Left ventricle myocardium superior (tissue), 1 donor: Measurements from ENCODE around the gene MAPK9. TPM values are rescaled to one million over a fixed set of nuclear protein-coding genes. Genes with fewer than 3 reads are reported as not detected.
A peak's percentile ranks its signal among the peaks of the same experiment; 100 is the strongest.
"Not testable (repeated sequence)": the region's sequence is repeated elsewhere in the genome, so short reads cannot be mapped to it uniquely, and the experiment has no call there.

Source experiments
- ATAC-seq: fragments of 200-7000 bp; cut with Tn5 transposase; one replicate; pipeline ENCODE4 v1.9.1; 2020; ENCODE audit warnings: mild to moderate bottlenecking, moderate library complexity
- DNase-seq: peaks from one replicate; pipeline ENCODE4 v3.0.0-alpha.2; 2020
- intact Hi-C: fragments of 100-400 bp; cut with micrococcal nuclease; formaldehyde crosslinking; loops from one replicate; pipeline ENCODE4 v1.11.0; 2022
- total RNA-seq: library from RNA; stranded (reverse); fragmentation: NEBNext Ultra II Directional; extraction: Animal tissue kit (Norgen Biotek cat#: 25700); gene quantifications from one replicate; pipeline ENCODE4 v1.2.1, GENCODE V29; 2021
- donor health status: DM: no; HTN: yes; CAD: no; lungs with severe emphysema.

MAPK9 gene
- total RNA-seq, 1 donor from 2014 or later: 46.5 TPM

- DNase-seq, ATAC-seq, intact Hi-C loops: not testable (repeated sequence)
These were observed 7.1 kb upstream of the MAPK9 start for GRCh38 chr5:180299014-180299413.

- no peak for ATAC-seq
- intact Hi-C loops: no loop called here
- DNase-seq: no peak
These were observed 5.9 kb upstream of the MAPK9 start for GRCh38 chr5:180297587-180298282.

- ATAC-seq: no peak
- intact Hi-C loops: no loop called here
- no peak for DNase-seq
These were observed 4.9 kb upstream of the MAPK9 start for GRCh38 chr5:180296771-180297170.

- ATAC-seq (no peak), DNase-seq (no peak)
- intact Hi-C loops: loop anchor here (5.0 kb wide), 1 partner anchor 177 kb away; no protein-coding TSS in a partner anchor
These were observed 3.2 kb upstream of the MAPK9 start for GRCh38 chr5:180294913-180295555.

- intact Hi-C loops: loop anchor here (5.0 kb wide), 1 partner anchor 178 kb away; no protein-coding TSS in a partner anchor
- no peak for DNase-seq
- ATAC-seq: no peak
These were observed 2.5 kb upstream of the MAPK9 start for GRCh38 chr5:180294411-180294810.

- ATAC-seq (peak; percentile 3), DNase-seq (peak; percentile 65)
- intact Hi-C loops: loop anchor here (5.0 kb wide), 1 partner anchor 181 kb away; no protein-coding TSS in a partner anchor
These were observed 496 bp downstream of the MAPK9 start for GRCh38 chr5:180291234-180291940.

- intact Hi-C loops: loop anchor here (5.0 kb wide), 1 partner anchor 182 kb away; no protein-coding TSS in a partner anchor
- ATAC-seq (no peak), DNase-seq (no peak)
These were observed 1.2 kb downstream of the MAPK9 start for GRCh38 chr5:180290568-180291233.

- no peak for ATAC-seq
These were observed 1.9 kb downstream of the MAPK9 start for GRCh38 chr5:180289966-180290365.

GRCh38 chr5:180289433-180289832 lies 2.5 kb downstream of the MAPK9 start:
- no peak for DNase-seq
- intact Hi-C loops: no loop called here
- no peak for ATAC-seq

More at GRCh38 chr5:180289966-180290365, 1.9 kb downstream of the MAPK9 start:
- intact Hi-C loops: loop anchor here (5.0 kb wide), 1 partner anchor 182 kb away; no protein-coding TSS in a partner anchor
- no peak for DNase-seq

- no peak for DNase-seq
- intact Hi-C loops: no loop called here
- ATAC-seq: no peak
These were observed 4.0 kb downstream of the MAPK9 start for GRCh38 chr5:180287868-180288267.

GRCh38 chr5:180287404-180287803 lies 4.5 kb downstream of the MAPK9 start:
- DNase-seq: no peak
- intact Hi-C loops: no loop called here
- no peak for ATAC-seq

GRCh38 chr5:180284149-180284548 lies 7.7 kb downstream of the MAPK9 start:
- intact Hi-C loops: no loop called here
- peak; percentile 41 for ATAC-seq
- no peak for DNase-seq

- intact Hi-C loops: no loop called here
- no peak for ATAC-seq
- no peak for DNase-seq
These were observed 8.8 kb downstream of the MAPK9 start for GRCh38 chr5:180283026-180283615.

GRCh38 chr5:180282281-180282680 lies 9.6 kb downstream of the MAPK9 start:
- intact Hi-C loops: no loop called here
- ATAC-seq (no peak), DNase-seq (no peak)

- no peak for ATAC-seq
- DNase-seq: no peak
- intact Hi-C loops: no loop called here
These were observed 10.2 kb downstream of the MAPK9 start for GRCh38 chr5:180281706-180282105.

GRCh38 chr5:180274695-180275094 lies 17.2 kb downstream of the MAPK9 start:
- no peak for DNase-seq
- intact Hi-C loops: no loop called here
- no peak for ATAC-seq

- intact Hi-C loops: no loop called here
- no peak for ATAC-seq
- no peak for DNase-seq
These were observed 20.7 kb downstream of the MAPK9 start for GRCh38 chr5:180271221-180271620.

GRCh38 chr5:180259260-180259611 lies 32.6 kb downstream of the MAPK9 start:
- intact Hi-C loops: no loop called here
- ATAC-seq: no peak
- no peak for DNase-seq
